GM21717 (cell line): ENCODE measurements around the gene SPANXC.
A peak's percentile ranks its signal among the peaks of the same experiment; 100 is the strongest.
"Not testable (repeated sequence)": the region's sequence is repeated elsewhere in the genome, so short reads cannot be mapped to it uniquely, and the experiment has no call there.

Source experiments
- ATAC-seq: cut with Tn5 transposase; IDR thresholded peaks from one replicate; pipeline ENCODE4 v1.9.1; 2021; ENCODE audit warnings: mild to moderate bottlenecking, moderate library complexity; ENCODE audit not compliant: unreplicated experiment

SPANXC gene

GRCh38 chrX:141242417-141242816 lies at the start of gene SPANXC:
Gene SPANXC (minus strand): TSS chrX:141242517. CDS start chrX:141242457, 60 bp downstream.
- not testable (repeated sequence) for ATAC-seq

GRCh38 chrX:141279476-141279875 lies 37.2 kb upstream of the SPANXC start:
- ATAC-seq, result no peak

- ATAC-seq, result peak; percentile 69
Measured at GRCh38 chrX:141278306-141278705, 36.0 kb upstream of the SPANXC start.

GRCh38 chrX:141258080-141258479 lies 15.8 kb upstream of the SPANXC start:
- ATAC-seq, result no peak

GRCh38 chrX:141221611-141222010 lies 20.7 kb downstream of the SPANXC start:
- ATAC-seq, result no peak

- no peak for ATAC-seq
Measured at GRCh38 chrX:141220342-141221008, 21.8 kb downstream of the SPANXC start.

GRCh38 chrX:141214196-141214595 lies 28.1 kb downstream of the SPANXC start:
- no peak for ATAC-seq

- no peak for ATAC-seq
Measured at GRCh38 chrX:141201962-141202361, 40.4 kb downstream of the SPANXC start.
